T-helper 2 cell treated with Interferon-gamma antibody and Interleukin-4, amounts not matched to agents 100 ng/mL and 5 ng/mL, for 36 hours (primary cell): ENCODE data around the gene TMA7. TPM values are rescaled to one million over a fixed set of nuclear protein-coding genes. Genes with fewer than 3 reads are reported as not detected.

Source experiments
- intact Hi-C: fragments of 100-400 bp; cut with micrococcal nuclease; formaldehyde crosslinking; loops from one replicate; pipeline ENCODE4 v1.15.1; 2023
- total RNA-seq: library from RNA; stranded (reverse); gene quantifications from 2 replicates; pipeline ENCODE4 v1.2.3, GENCODE V29; 2022

TMA7 gene
- total RNA-seq, 1 donor from 2014 or later: 289 TPM

DNA sequence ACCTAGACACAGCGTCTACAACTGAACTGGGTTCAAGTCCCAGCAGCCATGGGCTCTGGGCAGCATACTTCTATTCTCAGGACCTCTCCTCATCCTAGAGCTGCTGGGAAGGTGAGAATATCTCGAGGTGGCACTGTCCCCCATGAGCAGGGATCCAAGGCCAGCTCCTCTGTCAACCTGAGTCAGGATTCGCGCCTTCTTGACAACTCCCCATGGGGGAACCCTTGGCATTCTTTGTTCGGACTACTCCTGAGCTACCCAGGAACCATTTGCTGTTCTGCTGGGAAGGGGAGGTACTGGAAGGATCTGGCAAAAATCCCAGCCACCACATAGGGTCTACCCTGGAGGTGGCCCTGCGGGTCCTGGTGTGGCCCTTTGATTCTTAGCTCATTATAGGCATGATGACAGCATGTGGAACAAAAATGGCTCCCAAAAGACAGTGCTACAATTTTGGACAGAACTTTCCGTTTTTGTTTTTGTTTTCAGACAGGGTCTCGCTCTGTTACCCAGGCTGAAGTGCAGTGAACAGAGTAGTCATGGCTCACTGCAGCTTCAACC, 32.4 kb upstream of the TMA7 start:
- intact Hi-C loops: loop anchor here (10.0 kb wide), 1 partner anchor 227 kb away; the partner anchor contains the start of gene SLC26A6

DNA sequence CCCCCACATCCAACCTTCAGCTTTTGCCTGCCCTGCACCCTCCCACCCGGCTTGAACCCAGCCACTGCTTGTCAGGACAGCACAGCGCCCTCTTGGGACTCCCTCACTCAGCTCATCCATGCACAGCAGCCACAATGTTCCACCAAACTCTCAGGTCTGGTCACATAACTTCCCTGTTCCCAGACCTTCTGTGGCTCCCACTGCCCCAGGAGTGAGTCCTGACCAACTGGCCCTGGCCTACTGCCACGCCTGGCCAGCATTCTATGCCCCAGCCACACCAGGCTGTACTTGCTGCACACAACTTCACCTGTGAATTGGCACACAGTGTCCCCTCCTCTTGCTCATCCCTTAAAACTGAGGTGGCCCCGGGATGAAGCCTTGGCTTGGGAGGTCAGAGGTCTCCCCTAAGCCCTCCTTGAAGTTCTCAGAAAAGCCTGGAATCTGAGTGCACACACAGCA, 31.2 kb upstream of the TMA7 start:
- intact Hi-C loops: loop anchor here (10.0 kb wide), 1 partner anchor 226 kb away; the partner anchor contains the start of gene SLC26A6

- intact Hi-C loops: loop anchor here (10.0 kb wide), 1 partner anchor 225 kb away; the partner anchor contains the start of gene SLC26A6
Observed at GRCh38 chr3:48409291-48410201, 30.5 kb upstream of the TMA7 start.

DNA sequence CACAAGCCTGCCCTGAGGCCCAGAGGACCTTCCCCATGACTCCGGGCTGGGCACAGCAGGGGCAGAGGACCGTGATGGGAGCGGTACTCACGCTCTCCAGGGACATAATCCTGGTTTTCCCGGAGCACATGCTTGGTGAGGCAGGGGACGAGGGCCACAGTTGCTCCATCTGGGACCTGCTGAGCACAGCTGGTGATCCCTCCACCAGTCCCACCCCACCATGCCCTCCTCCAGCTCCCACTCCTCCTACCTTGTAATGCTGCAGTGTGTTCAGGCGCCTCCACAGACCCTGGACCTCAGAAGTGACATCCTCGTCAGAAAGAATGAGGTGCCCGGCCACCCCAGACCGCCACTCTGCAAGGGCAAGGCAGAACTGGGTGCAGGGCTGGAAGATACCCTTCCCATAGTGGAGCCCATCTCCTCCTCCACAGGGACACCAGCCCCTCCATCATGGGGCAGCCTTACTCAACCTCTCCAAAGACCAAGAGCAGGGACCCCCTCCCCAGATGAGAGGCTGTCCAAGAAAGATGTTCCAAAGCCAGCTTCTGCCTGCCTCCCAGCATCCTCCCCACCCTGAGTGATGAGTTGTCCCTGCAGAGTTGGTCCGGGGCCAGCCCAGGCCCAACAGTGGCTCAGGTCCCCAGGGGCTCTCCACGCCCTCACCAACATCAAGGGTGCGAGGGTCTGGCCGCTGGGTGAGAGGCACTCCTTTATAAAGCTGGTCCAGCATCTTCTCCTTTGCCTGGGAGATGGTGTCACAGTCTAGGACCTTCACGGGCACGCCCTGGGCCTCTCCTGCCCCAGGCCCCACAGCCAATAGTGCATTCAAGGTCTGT, 29.6 kb upstream of the TMA7 start:
- intact Hi-C loops: no loop called here

DNA sequence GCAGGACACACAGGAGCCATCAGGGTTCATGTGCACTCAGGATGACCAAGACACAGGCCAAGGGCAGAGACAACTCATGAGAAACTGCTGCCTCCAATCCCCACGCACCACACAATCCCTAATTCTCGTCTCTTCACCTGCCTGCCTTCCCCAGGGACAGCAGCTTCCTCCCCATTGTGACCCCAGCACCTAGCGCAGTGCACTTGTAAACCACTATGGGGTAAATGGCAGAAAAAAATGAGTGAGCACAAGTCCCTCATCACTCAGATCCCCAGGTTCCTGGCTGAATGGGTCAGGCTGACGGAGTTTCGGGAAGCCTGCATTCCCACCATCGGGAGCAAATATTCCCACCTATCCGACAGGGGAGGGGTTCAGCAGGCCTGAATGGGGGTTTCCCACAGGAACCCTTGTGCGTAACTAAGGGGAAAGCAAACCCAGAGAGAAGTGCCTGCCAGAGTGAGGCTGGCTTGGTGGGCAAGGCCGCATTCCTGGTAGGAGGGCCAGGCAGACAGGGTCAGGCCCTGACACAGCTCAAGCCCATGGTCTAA, 28.9 kb upstream of the TMA7 start:
- intact Hi-C loops: no loop called here

DNA sequence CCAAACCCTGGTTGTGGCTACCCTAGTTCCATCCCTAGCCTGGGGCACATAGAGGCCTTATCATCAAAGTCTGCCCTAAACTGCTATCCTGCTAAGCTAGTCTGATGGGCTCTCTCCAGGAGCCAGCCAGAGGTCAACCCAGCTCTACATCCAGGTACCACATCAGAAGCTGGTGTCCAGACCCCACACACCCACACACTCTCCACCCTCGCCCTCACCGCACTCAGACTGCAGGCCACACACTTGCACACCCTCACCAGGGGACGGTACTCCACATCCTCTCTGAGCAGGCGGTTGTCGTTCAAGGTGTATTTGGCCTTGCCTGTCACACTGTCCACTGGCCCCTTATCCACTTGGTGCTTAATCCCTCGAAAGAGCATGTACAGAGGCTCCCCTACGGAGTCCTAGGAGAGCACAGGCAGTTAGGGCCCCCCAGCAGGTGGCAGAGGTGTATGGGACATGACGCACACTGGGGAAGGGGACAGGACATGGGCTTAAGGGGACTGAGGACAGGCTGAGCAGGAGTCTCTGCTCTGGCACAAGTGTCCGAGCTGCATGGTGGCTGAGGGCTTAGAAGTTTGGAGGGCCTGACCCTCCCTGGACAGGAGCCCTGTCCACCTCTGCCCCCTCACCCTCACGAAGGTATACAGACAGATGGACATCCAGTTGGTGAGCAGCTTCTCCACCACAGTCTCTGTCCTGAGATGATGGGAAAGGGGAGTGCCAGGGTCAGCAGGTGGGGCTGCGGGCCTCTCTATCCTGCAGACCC, 28.3 kb upstream of the TMA7 start:
- intact Hi-C loops: no loop called here

- intact Hi-C loops: no loop called here
Observed at GRCh38 chr3:48412375-48413001, 27.6 kb upstream of the TMA7 start.

DNA sequence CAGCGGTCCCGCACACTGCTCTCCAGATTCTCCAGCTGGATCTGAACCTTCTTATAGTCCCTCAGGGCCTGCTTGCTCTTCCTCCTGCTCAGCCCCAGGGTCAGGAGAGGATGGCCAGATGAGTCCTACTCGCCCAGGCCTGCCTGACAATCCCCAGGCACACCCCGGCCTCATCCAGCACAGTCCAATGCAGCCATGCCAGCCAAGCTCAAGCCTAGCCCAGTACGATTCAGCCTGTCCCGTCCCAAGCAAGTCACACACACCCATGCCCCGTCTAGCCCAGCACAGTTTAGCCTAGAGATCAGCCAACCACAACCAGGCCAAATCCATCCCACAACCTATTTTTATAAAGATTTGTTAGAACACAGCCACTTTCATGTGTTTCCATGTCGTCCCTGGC, 27.0 kb upstream of the TMA7 start:
- intact Hi-C loops: no loop called here

GRCh38 chr3:48413611-48414010, 26.4 kb upstream of the TMA7 start:
- intact Hi-C loops: no loop called here

DNA sequence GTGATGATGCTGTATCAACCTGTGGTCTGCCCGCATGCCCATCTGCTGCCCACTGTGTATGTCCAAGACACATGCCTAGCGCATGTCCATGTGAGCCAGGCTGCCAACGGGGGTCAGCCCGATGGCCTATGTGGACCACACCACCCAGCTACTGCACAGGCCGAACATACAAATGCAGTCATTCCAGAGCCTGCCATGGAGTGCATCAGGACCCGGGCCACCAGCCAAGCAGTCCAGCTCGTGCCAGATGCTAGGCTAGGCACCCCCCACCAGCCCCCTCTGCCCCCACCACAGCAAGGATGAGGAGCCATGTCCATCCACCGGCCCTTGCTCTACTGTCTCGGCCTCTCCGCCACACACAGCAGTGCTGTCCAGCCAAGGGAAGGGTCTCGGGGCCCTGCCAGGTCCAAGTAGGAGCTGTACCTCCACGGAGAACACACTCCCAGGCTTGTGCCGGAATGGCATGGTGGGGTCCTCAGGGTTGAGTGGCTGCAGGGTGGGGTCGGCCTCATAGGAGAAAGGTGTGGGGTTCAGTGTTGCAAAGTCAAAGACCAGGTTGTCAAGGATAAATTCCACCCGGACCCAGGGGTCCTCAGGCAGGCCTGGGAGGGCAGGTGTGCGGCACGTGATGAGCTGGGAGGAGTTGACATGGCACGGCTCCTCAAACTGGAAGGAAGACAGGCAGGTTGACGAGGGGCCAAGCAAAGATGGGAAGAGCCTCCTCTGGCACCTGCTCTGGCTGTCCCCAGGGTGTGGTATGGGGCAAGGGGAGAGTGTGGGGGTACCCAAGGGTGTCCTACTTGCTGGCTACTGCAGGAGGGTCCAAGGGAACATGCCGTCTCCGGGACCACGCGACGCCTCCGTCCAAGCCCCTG, 25.4 kb upstream of the TMA7 start:
- intact Hi-C loops: no loop called here

GRCh38 chr3:48415251-48415953, 24.7 kb upstream of the TMA7 start:
- intact Hi-C loops: no loop called here

- intact Hi-C loops: no loop called here
Observed at GRCh38 chr3:48416091-48416505, 24.0 kb upstream of the TMA7 start.

DNA sequence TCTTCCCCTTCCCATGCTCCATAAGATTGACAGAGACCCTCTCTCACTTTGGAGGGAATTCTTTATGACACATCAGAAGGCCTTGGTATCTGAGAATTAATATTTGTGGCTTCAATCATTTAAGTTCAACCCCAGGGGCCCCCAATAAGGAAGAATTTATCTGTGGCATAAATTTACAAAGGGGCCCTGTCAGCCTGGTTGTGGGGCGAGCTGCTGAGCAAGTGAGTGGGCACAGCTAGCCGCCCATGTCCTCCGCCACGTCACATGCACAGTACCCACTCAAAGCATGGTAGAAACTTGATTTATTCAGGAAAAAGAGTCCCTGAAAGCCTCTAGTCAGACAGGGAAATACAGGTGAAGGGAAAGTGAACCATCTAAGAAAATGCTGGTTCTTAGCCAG, 23.5 kb upstream of the TMA7 start:
- intact Hi-C loops: no loop called here

- intact Hi-C loops: no loop called here
Observed at GRCh38 chr3:48417529-48418108, 22.4 kb upstream of the TMA7 start.

DNA sequence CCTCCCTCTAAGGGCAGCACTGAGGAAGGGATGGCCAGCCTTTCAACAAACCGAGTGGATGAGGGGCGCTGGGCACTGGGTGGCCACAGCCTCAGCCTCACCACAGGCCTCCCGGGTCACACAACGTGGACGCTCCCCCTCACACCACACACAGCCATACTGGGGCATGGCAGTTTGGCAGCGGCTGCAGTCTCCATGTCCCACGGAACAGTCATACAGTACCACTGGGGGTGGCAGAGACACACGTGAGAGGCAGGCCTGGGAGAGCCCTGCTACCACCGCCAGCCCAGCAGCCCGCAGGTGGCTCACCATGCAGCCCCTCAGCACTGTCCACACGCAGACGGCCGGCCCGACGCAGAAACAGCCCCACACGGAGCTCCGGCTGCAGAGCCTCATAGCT, 21.9 kb upstream of the TMA7 start:
- intact Hi-C loops: no loop called here

GRCh38 chr3:48418651-48419050, 21.4 kb upstream of the TMA7 start:
- intact Hi-C loops: no loop called here

DNA sequence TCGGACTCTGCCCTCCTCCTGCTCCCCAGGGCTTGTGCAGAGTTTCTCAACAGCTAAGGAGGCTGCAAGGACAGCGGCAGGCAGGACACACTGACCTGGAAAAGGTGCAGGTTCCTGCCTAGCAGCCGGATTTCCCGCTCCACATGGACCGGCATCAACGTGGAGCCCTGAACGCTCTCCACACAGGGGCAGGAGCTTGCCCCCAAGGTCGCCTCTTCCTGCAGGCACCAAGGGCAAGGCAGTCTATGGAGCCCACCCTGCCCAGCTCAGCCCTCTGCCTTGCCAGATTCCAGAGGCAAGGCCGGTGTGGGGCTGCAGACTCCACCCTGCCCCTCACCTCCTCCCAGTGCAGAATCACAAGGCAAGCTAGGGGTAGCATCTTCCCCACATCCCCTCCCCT, 20.9 kb upstream of the TMA7 start:
- intact Hi-C loops: no loop called here

- intact Hi-C loops: no loop called here
Observed at GRCh38 chr3:48419597-48419996, 20.5 kb upstream of the TMA7 start.
